PC-9 (cell line): ENCODE measurements around the gene SLC12A4. TPM values are rescaled to one million over a fixed set of nuclear protein-coding genes. Genes with fewer than 3 reads are reported as not detected.

Experiments used
- BruUV-seq: library from RNA; stranded (reverse); fragments of 400-500 nt; replicated peaks from 2 replicates; lab custom pipeline; 2021; lab: Mats Ljungman, UMichigan
- CTCF ChIA-PET: fragments of 300-600 bp; sonication (Branson Sonifier 250); formaldehyde crosslinking; loops from one replicate; lab custom pipeline; 2022; ENCODE audit warnings: antibody characterized with exemption; lab: Charles Lee
- POLR2A ChIA-PET: fragments of 300-600 bp; sonication (Branson Sonifier 250); formaldehyde crosslinking; loops from one replicate; lab custom pipeline; 2022; ENCODE audit warnings: antibody characterized with exemption; ENCODE audit not compliant: unreplicated experiment; lab: Charles Lee
- DNase-seq, 2 experiments: peaks; one replicate each; pipeline versions ENCODE4 v3.0.0 to v3.0.0-alpha.2; 2015 to 2022; ENCODE audit warnings: mixed read lengths in 1 of 2
- H2AFZ ChIP-seq: fragments of 200-600 bp; sonication (generic); 2 replicates; pipeline ENCODE4 v1.8.1; 2017; ENCODE audit warnings: antibody characterized with exemption
- H3F3A ChIP-seq: fragments of 200-600 bp; sonication (generic); 2 replicates; pipeline ENCODE4 v1.8.1; 2017; ENCODE audit warnings: antibody characterized with exemption, mild to moderate bottlenecking, low read depth; ENCODE audit not compliant: insufficient read depth
- H3K27ac ChIP-seq: fragments of 200-600 bp; sonication (generic); 2 replicates; pipeline ENCODE4 v1.6.1; 2016; ENCODE audit warnings: mixed run types
- H3K27me3 ChIP-seq: fragments of 200-600 bp; sonication (generic); 2 replicates; pipeline ENCODE4 v1.6.1; 2016; ENCODE audit warnings: low read depth, mixed run types; ENCODE audit not compliant: insufficient read depth
- H3K36me3 ChIP-seq: fragments of 200-600 bp; sonication (generic); 2 replicates; pipeline ENCODE4 v1.6.1; 2016; ENCODE audit warnings: low read depth, mixed run types
- H3K4me1 ChIP-seq: fragments of 200-600 bp; sonication (generic); replicated peaks from 2 replicates; pipeline ENCODE4 v1.6.1; 2016; ENCODE audit warnings: mixed run types; ENCODE audit not compliant: insufficient read depth
- H3K4me2 ChIP-seq: fragments of 200-600 bp; sonication (generic); 2 replicates; pipeline ENCODE4 v1.6.1; 2017; ENCODE audit warnings: mixed run types
- H3K4me3 ChIP-seq: fragments of 200-600 bp; sonication (generic); 2 replicates; pipeline ENCODE4 v1.6.1; 2016; ENCODE audit warnings: mixed run types
- H3K79me2 ChIP-seq: fragments of 200-600 bp; sonication (generic); 2 replicates; pipeline ENCODE4 v1.6.1; 2017; ENCODE audit warnings: low read depth, mixed run types
- H3K9me2 ChIP-seq: fragments of 200-600 bp; sonication (generic); 2 replicates; pipeline ENCODE4 v1.8.1; 2017; ENCODE audit warnings: mild to moderate bottlenecking; ENCODE audit not compliant: insufficient read depth
- H3K9me3 ChIP-seq: fragments of 200-600 bp; sonication (generic); 2 replicates; pipeline ENCODE4 v1.8.1; 2016; ENCODE audit warnings: low read depth; ENCODE audit not compliant: insufficient read depth
- H4K20me1 ChIP-seq: fragments of 200-600 bp; sonication (generic); 2 replicates; pipeline ENCODE4 v1.8.1; 2017; ENCODE audit not compliant: insufficient read depth
- EZH2 ChIP-seq: fragments of 200-600 bp; sonication (generic); IDR thresholded peaks from 2 replicates; pipeline ENCODE4 v1.8.0; 2017; ENCODE audit warnings: antibody characterized with exemption, low read depth
- intact Hi-C: fragments of 100-400 bp; cut with micrococcal nuclease; formaldehyde crosslinking; loops from one replicate; pipeline ENCODE4 v1.10.0; 2022; ENCODE audit not compliant: unreplicated experiment
- total RNA-seq: library from RNA; stranded (reverse); gene quantifications from 2 replicates; pipeline ENCODE4 v1.2.3, GENCODE V29; 2021
- TF ChIP-seq, protein P1 (sequence below): fragments of 200-600 bp; sonication (generic); conservative IDR thresholded peaks from 2 replicates; pipeline ENCODE4 v1.6.1; 2017; ENCODE audit warnings: mixed run types, antibody characterized with exemption, mild to moderate bottlenecking, moderate library complexity

The SLC12A4 gene
- total RNA-seq, 1 experiment from 2014 or later = 27.0 TPM

DNA sequence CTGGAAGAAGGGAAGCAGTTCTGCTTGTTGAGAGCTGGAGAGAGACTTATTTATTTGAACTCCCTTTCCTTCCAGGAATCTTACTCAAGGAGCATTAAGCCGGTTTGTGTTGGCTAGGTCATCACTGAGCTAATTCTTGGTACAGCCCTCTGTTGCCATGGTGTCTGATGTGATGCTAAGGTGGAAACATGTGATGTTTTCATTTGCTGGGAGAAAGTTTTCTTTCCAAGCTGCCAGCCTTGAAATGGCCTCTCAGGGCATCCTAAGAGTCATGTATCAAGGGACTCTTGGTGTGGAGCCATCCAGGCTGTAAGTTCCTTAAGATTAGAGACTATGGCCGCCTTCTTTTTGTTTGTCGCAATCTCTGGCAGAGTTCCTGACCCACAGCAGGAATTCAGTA lies 71.2 kb downstream of the SLC12A4 start:
- H3K9me3 ChIP-seq = no peaks in the 10 kb centered on the region
- H3F3A ChIP-seq = peaks cover 14% of the 10 kb centered on the region; the same call in 1 of the 2 replicates
- H3K27ac ChIP-seq = no peak overlapping the region
- H2AFZ ChIP-seq = no peak overlapping the region
- H3K4me1 ChIP-seq = peaks cover 13% of the 10 kb centered on the region
- H3K4me3 ChIP-seq = no peak overlapping the region
- POLR2A ChIA-PET = interaction anchor here (0.5 kb wide), 1 partner anchor 38 kb away, joined by 3 read pairs; no protein-coding TSS in a partner anchor
- CTCF ChIA-PET = no interaction called here
- DNase-seq = no peak
- intact Hi-C loops = no loop called here
- no peaks in the 10 kb centered on the region for H3K9me2 ChIP-seq
- no TSS peak for BruUV-seq
- no peaks in the 10 kb centered on the region for H3K36me3 ChIP-seq
- H4K20me1 ChIP-seq = peaks cover 28% of the 10 kb centered on the region
- TF ChIP-seq, protein P1, sequence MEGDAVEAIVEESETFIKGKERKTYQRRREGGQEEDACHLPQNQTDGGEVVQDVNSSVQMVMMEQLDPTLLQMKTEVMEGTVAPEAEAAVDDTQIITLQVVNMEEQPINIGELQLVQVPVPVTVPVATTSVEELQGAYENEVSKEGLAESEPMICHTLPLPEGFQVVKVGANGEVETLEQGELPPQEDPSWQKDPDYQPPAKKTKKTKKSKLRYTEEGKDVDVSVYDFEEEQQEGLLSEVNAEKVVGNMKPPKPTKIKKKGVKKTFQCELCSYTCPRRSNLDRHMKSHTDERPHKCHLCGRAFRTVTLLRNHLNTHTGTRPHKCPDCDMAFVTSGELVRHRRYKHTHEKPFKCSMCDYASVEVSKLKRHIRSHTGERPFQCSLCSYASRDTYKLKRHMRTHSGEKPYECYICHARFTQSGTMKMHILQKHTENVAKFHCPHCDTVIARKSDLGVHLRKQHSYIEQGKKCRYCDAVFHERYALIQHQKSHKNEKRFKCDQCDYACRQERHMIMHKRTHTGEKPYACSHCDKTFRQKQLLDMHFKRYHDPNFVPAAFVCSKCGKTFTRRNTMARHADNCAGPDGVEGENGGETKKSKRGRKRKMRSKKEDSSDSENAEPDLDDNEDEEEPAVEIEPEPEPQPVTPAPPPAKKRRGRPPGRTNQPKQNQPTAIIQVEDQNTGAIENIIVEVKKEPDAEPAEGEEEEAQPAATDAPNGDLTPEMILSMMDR = no peak
- no peak for TF ChIP-seq EZH2
- no peaks in the 10 kb centered on the region for H3K27me3 ChIP-seq
- peaks cover 57% of the 10 kb centered on the region for H3K79me2 ChIP-seq
- H3K4me2 ChIP-seq = no peak overlapping the region

DNA sequence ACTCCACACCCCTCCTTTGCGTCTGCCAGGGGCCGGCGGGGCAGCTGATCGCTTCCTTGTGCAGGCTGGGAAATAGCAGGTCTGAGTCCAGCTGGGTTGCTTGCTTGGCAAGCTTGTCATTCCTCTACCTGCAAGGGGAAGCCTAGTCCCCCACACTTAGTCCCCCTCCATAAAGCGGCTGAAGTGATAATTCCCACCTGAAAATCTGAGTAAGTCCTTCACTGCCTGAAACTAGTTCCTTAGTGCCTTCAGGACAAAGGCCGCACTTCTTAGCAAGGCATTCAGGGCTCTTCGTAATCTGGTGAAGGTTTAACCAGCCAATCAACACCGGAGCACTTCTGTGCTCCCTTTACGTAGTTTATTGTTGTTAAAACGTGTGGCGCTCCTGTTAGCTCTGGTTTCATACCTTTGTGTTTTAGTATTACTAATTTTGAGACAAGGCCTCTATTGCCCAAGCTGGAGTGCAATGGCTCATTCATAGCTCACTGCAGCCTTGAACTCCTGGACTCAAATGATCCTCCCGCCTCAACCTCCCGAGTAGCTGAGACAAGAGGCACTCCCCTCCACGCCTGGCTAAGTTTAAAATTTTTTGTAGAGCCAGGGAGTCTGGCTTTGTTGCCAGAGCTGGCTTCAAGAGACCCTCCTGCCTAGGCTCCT lies 74.6 kb downstream of the SLC12A4 start:
- peak overlapping the region; percentile 86 for H2AFZ ChIP-seq
- BruUV-seq = TSS peak; percentile 41
- CTCF ChIA-PET = interaction anchor here (0.6 kb wide), 1 partner anchor 77 kb away, joined by 11 read pairs; no protein-coding TSS in a partner anchor
- H3K27ac ChIP-seq = peak overlapping the region; percentile 31
- no peaks in the 10 kb centered on the region for H3K9me3 ChIP-seq
- peaks cover 20% of the 10 kb centered on the region; the same call in 1 of the 2 replicates for H3F3A ChIP-seq
- POLR2A ChIA-PET = no interaction called here
- no peaks in the 10 kb centered on the region for H3K36me3 ChIP-seq
- TF ChIP-seq, protein P1 = no peak
- no peak for TF ChIP-seq EZH2
- H3K4me2 ChIP-seq = peak overlapping the region; percentile 89
- peaks cover 19% of the 10 kb centered on the region for H4K20me1 ChIP-seq
- no peak for DNase-seq
- no peaks in the 10 kb centered on the region for H3K27me3 ChIP-seq
- no peaks in the 10 kb centered on the region for H3K9me2 ChIP-seq
- peaks cover 52% of the 10 kb centered on the region for H3K79me2 ChIP-seq
- intact Hi-C loops = loop anchor here (5.0 kb wide), 1 partner anchor 33 kb away; no protein-coding TSS in a partner anchor
- H3K4me1 ChIP-seq = peaks cover 14% of the 10 kb centered on the region
- peak overlapping the region; percentile 98 for H3K4me3 ChIP-seq

Other genes with a start within 250 kb of the SLC12A4 start
- 17.6 and 20.4 TPM in 2 replicates for gene GFOD2, start 249.3 kb downstream of the SLC12A4 start, total RNA-seq
- 16.1 and 21.0 TPM in 2 replicates for gene RANBP10, start 162.1 kb downstream of the SLC12A4 start, total RNA-seq
- gene TSNAXIP1, start 161.7 kb downstream of the SLC12A4 start, total RNA-seq = 1.9 and 2.2 TPM in 2 replicates
- gene THAP11, start 126.3 kb downstream of the SLC12A4 start, total RNA-seq = 18.9 and 23.2 TPM in 2 replicates
- 94.2 and 147 TPM in 2 replicates for gene NUTF2, start 121.7 kb downstream of the SLC12A4 start, total RNA-seq
- 32.7 and 33.8 TPM in 2 replicates for gene CENPT, start 120.9 kb downstream of the SLC12A4 start, total RNA-seq
- 48.8 and 52.7 TPM in 2 replicates for gene EDC4, start 95.6 kb downstream of the SLC12A4 start, total RNA-seq
- 1.3 TPM in 1 of 2 replicates, not detected in the other for gene NRN1L, start 83.8 kb downstream of the SLC12A4 start, total RNA-seq
- gene PSKH1, start 75.4 kb downstream of the SLC12A4 start, total RNA-seq = 25.8 and 28.4 TPM in 2 replicates
- 1.3 and 1.7 TPM in 2 replicates for gene CTRL, start 36.8 kb downstream of the SLC12A4 start, total RNA-seq
- 39.5 and 56.2 TPM in 2 replicates for gene PSMB10, start 31.8 kb downstream of the SLC12A4 start, total RNA-seq
- 10.0 and 11.9 TPM in 2 replicates for gene LCAT, start 24.5 kb downstream of the SLC12A4 start, total RNA-seq
- not detected in 2 replicates for gene DPEP3, start 11.9 kb upstream of the SLC12A4 start, total RNA-seq
- not detected in 2 replicates for gene DPEP2, start 30.8 kb upstream of the SLC12A4 start, total RNA-seq
- gene DPEP2NB, start 47.3 kb upstream of the SLC12A4 start, total RNA-seq = not detected in 2 replicates
- 6.3 and 7.5 TPM in 2 replicates for gene DDX28, start 54.6 kb upstream of the SLC12A4 start, total RNA-seq
- gene DUS2, start 54.6 kb upstream of the SLC12A4 start, total RNA-seq = 25.4 and 29.7 TPM in 2 replicates
- 37.2 and 43.7 TPM in 2 replicates for gene NFATC3, start 116.7 kb upstream of the SLC12A4 start, total RNA-seq